ENCODE measurements around the gene MCF2L.
A peak's percentile ranks its signal among the peaks of the same experiment; 100 is the strongest.

MCF2L gene

GRCh38 chr13:112990783-112991182 is 21.8 kb downstream of the MCF2L start:
- H3K27me3 Mint-ChIP-seq = no peaks in the 10 kb centered on the region
- no peak overlapping the region for H3K27ac Mint-ChIP-seq
- H3K4me1 Mint-ChIP-seq (ENCODE audit: low read depth) = no peaks in the 10 kb centered on the region
- no peak overlapping the region for H3K4me3 Mint-ChIP-seq
- peaks cover 4% of the 10 kb centered on the region for H3K36me3 Mint-ChIP-seq
- no peaks in the 10 kb centered on the region for H3K9me3 Mint-ChIP-seq (ENCODE audit: low read depth)

DNA sequence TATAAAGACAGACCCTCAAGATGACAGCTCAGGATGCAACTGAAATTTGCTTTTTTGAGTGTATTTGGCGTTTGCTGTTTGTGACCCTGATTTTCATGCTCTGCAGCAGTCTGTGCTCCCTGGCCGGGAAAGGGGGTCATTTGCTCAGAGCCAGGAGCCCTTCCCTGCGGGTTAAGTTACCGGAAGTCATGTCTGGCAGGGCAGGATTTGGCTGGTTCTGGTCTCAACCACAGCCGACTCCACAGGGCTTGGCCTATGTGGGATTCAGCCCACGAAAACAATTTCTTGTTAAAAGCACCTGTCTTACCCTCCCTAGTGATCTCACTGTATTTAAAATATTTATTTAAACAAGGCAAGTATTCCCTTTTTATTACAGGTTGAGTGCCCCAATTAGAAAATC is 22.6 kb downstream of the MCF2L start:
- Mint-ChIP-seq H3K27me3 (no peaks in the 10 kb centered on the region), H3K36me3 (peaks cover 2% of the 10 kb centered on the region), H3K4me1 (ENCODE audit: low read depth) (no peaks in the 10 kb centered on the region), H3K4me3 (no peak overlapping the region), H3K27ac (no peak overlapping the region), H3K9me3 (ENCODE audit: low read depth) (no peaks in the 10 kb centered on the region)

- Mint-ChIP-seq H3K36me3 (peaks cover 2% of the 10 kb centered on the region), H3K27ac (no peak overlapping the region), H3K4me1 (ENCODE audit: low read depth) (no peaks in the 10 kb centered on the region), H3K9me3 (ENCODE audit: low read depth) (no peaks in the 10 kb centered on the region), H3K4me3 (no peak overlapping the region), H3K27me3 (no peaks in the 10 kb centered on the region)
Measured at GRCh38 chr13:112992931-112993680, 24.1 kb downstream of the MCF2L start.

GRCh38 chr13:112994084-112994780 is 25.2 kb downstream of the MCF2L start:
- H3K4me1 Mint-ChIP-seq (ENCODE audit: low read depth) = no peaks in the 10 kb centered on the region
- no peaks in the 10 kb centered on the region for H3K9me3 Mint-ChIP-seq (ENCODE audit: low read depth)
- H3K27ac Mint-ChIP-seq = no peak overlapping the region
- H3K27me3 Mint-ChIP-seq = no peaks in the 10 kb centered on the region
- no peak overlapping the region for H3K4me3 Mint-ChIP-seq
- H3K36me3 Mint-ChIP-seq = peaks cover 2% of the 10 kb centered on the region

DNA sequence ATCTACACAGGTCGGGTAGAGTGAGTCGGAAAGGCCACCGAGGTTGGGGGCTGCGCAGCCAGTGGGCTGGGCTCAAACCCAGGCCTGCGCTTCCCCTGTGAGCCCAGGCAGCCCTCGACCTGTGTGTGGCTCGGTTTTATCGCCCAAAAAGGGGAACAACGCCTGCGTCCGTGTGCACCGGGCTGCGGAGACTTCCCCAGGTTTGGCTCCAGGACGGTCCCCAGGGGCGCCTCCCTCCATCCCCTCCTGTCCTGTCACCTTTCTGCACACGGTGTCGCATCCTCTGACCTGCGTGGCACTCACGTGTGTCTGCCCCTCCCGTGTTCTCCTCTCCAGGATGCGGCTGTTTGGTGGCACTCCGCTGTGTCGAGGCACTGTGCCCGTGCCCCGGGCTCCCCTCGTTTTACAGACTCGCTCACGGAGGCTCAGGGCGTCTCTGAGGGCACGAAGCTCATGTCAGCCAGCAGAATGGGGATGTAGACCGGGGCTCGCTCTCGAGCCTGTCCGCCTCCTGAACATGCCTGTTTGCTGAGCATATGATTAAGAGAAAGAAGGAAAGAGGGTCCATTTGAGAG is 25.9 kb downstream of the MCF2L start:
- H3K36me3 Mint-ChIP-seq = no peaks in the 10 kb centered on the region

GRCh38 chr13:112995395-112996191 is 26.6 kb downstream of the MCF2L start:
- Mint-ChIP-seq H3K36me3 (no peaks in the 10 kb centered on the region), H3K4me3 (no peak overlapping the region), H3K9me3 (ENCODE audit: low read depth) (no peaks in the 10 kb centered on the region), H3K27me3 (peaks cover 1% of the 10 kb centered on the region), H3K4me1 (ENCODE audit: low read depth) (peaks cover 6% of the 10 kb centered on the region), H3K27ac (no peak overlapping the region)

More for the DNA sequence above, 25.9 kb downstream of the MCF2L start:
- Mint-ChIP-seq H3K4me3 (no peak overlapping the region), H3K4me1 (ENCODE audit: low read depth) (no peaks in the 10 kb centered on the region), H3K27ac (no peak overlapping the region), H3K27me3 (peaks cover 1% of the 10 kb centered on the region), H3K9me3 (ENCODE audit: low read depth) (no peaks in the 10 kb centered on the region)

DNA sequence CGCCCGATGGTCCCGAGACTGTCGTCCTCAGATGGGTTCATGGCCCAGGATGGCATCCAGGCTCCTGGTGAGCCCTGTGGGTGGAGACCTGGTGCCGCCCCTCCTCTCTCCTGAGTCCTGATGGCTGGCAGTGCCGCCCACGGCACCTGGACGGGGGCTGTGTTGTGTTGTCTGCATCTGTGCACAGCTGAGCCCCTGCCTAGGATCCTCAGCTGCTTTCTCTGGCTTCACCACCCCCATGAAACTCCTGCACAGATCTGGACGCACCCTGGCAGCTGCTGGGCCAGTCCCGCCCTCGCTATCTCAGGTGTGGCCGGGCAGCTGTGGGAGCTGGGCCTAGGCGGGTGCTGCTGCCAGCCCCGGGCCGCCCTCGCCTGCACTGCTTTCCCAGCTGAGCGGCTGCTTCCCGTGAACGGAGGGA is 27.7 kb downstream of the MCF2L start:
- Mint-ChIP-seq H3K36me3 (no peaks in the 10 kb centered on the region), H3K9me3 (ENCODE audit: low read depth) (no peaks in the 10 kb centered on the region), H3K4me3 (no peak overlapping the region), H3K4me1 (ENCODE audit: low read depth) (peaks cover 10% of the 10 kb centered on the region), H3K27me3 (peaks cover 1% of the 10 kb centered on the region), H3K27ac (no peak overlapping the region)

GRCh38 chr13:112997188-112998130 is 28.4 kb downstream of the MCF2L start:
- no peak overlapping the region for H3K4me3 Mint-ChIP-seq
- H3K27ac Mint-ChIP-seq = no peak overlapping the region

DNA sequence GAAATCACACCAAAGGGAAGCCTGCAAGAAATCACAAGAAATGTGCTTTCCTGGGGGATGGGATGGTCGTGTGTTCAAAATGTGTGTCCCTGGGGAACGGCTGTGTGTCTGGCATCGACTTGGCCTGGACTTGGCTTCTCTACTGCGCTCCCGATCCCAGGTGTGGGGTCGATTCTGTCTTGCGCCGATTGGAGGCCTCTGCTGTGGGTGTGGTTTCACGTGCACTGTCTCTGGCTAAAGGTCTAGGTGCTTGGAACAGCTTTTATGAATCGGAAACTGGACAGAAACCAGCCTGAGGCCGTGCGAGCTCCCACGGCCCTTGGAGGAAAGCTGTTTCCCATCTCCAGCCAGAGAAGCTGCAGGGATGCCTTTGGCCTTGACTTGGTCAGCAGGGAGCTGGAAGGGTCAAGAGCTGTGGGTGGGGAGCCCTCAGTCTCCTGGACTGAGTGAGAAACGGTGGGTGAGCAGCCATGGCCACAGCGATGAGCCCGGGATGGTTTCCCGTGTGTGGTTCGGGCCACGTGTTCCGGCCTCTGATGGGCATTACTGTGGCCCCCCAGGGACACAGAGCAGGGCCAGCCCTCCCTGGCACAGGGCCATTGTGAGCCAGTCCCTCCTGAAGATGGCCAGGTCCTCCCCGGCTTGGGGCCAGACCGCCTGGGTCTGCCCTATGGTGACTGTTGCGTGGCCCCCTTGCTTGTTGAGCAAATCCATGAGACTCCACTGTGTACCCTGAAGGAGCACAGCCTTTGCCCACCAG is 29.7 kb downstream of the MCF2L start:
- no peaks in the 10 kb centered on the region for H3K9me3 Mint-ChIP-seq (ENCODE audit: low read depth)
- no peak overlapping the region for H3K27ac Mint-ChIP-seq
- peaks cover 10% of the 10 kb centered on the region for H3K4me1 Mint-ChIP-seq (ENCODE audit: low read depth)
- H3K4me3 Mint-ChIP-seq = no peak overlapping the region
- H3K36me3 Mint-ChIP-seq = no peaks in the 10 kb centered on the region
- peaks cover 1% of the 10 kb centered on the region for H3K27me3 Mint-ChIP-seq

More at GRCh38 chr13:112997188-112998130, 28.4 kb downstream of the MCF2L start:
- Mint-ChIP-seq H3K36me3 (no peaks in the 10 kb centered on the region), H3K4me1 (ENCODE audit: low read depth) (peaks cover 10% of the 10 kb centered on the region), H3K27me3 (peaks cover 1% of the 10 kb centered on the region), H3K9me3 (ENCODE audit: low read depth) (no peaks in the 10 kb centered on the region)

DNA sequence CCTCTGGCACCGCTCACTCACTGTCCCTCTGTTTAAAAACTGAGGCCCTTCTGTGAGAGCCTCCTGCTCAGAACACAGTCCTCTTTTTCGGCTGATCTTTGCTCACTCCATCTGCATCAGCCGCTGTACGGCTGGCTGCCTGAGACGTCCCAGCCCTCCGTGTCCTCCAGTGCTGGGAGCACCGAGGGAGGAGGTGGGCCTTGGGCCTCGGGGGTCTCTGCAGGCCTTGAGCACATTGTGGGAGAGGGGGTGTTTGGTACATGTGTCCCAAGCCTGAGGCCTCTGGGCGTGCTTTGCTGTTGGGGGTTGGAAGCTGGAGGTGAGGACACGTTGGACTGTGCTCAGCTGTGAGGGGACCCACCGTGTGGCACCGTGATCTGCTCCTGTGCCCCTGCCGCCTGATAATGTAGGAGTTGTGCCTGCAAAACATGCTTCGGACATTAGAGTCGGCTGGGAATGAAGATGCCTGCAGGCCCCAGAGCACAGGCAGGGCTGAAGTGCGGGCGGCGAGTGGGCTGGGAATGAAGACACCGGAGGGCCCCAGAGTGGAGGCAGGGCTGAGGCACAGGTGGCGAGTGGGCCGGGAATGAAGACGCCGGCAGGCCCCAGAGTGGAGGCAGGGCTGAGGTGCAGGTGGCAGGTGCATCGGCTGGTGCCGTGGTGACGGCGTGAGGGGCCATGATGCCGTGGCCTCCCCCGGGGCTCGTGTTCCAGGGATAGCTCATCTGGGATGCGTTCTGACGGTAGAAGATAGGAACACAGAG is 30.6 kb downstream of the MCF2L start:
- Mint-ChIP-seq H3K9me3 (ENCODE audit: low read depth) (no peaks in the 10 kb centered on the region), H3K36me3 (no peaks in the 10 kb centered on the region), H3K4me1 (ENCODE audit: low read depth) (peaks cover 12% of the 10 kb centered on the region), H3K27me3 (peaks cover 1% of the 10 kb centered on the region), H3K4me3 (no peak overlapping the region), H3K27ac (no peak overlapping the region)

DNA sequence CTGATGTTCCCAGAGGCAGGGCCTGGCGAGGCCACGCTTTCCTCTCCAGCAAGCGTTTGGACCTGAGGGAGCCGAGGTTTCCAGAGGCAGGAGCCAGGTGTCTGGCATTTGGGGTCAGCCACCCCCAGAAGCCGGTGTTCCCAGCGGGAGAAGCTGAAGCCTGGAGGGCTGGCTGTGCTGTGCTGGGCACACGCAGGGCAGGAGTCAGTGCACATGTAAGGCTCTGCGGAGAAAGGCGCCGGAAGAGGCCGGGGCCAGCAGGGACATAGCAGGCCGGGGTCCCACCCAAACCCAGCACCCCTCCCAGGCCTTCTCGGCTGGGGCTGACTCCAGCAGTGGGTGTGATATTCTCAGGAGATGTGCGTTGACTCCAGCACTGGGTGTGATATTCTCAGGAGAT is 31.6 kb downstream of the MCF2L start:
- Mint-ChIP-seq H3K36me3 (peaks cover 2% of the 10 kb centered on the region), H3K4me3 (peak overlapping the region; percentile 4), H3K4me1 (ENCODE audit: low read depth) (peaks cover 14% of the 10 kb centered on the region), H3K9me3 (ENCODE audit: low read depth) (no peaks in the 10 kb centered on the region), H3K27me3 (peaks cover 1% of the 10 kb centered on the region), H3K27ac (no peak overlapping the region)

DNA sequence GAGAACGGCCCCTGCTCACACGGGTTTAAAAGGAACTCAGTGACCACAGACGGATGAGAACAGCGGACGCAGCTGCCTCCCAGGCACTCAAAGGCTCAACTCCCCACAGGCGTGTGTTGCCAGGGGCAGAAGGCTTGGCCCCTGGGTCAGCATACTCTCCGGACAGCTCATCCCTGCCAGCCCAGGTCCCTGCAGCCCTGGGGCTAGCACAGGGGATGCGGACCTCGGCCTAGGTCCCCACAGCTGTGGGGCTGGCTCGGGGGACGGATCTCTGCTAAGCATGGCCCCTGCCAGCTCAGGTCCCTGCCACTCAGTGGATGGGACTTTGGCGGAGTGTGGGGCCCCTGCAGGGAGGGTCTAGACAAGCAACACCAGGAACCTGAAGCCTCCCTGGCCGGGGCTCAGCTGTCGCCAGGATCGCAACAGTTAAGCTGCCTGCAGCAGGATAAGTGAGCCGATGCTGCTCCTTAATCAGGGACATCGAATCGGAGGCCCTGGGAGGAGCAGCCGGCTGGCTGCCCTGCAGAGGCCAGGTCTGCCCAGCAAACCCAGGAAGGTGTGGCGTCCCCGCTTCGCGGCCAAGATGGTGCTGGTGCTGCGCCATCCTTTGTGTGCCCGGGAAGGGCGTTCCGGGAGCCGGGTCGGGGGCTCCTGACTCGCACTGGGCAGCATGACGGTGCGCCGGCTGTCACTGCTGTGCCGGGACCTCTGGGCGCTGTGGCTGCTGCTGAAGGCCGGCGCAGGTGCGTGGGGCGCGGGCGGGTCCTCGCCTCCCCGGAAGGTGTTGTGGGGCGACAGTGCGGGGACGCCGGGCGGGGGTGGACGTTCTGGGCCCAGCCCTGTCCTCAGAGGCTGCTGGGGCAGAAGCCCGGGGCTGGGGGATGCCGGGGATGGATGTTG is 32.5 kb downstream of the MCF2L start:
- Mint-ChIP-seq H3K4me1 (ENCODE audit: low read depth) (peaks cover 19% of the 10 kb centered on the region), H3K27ac (no peak overlapping the region), H3K4me3 (no peak overlapping the region), H3K36me3 (peaks cover 3% of the 10 kb centered on the region), H3K27me3 (peaks cover 1% of the 10 kb centered on the region), H3K9me3 (ENCODE audit: low read depth) (no peaks in the 10 kb centered on the region)
